GM21360 (cell line): ENCODE data around the gene PNMA8B.
"Not testable (repeated sequence)": the region's sequence is repeated elsewhere in the genome, so short reads cannot be mapped to it uniquely, and the experiment has no call there.

Experiments used
- ATAC-seq: cut with Tn5 transposase; IDR thresholded peaks from one replicate; pipeline ENCODE4 v1.9.1; 2021; ENCODE audit warnings: mild to moderate bottlenecking, moderate library complexity; ENCODE audit not compliant: unreplicated experiment

The PNMA8B gene

GRCh38 chr19:46514589-46515289 is 19.1 kb upstream of the PNMA8B start:
- ATAC-seq: no peak

GRCh38 chr19:46513461-46514236 is 18.0 kb upstream of the PNMA8B start:
- no peak for ATAC-seq

- no peak for ATAC-seq
Measured at GRCh38 chr19:46511237-46511636, 15.6 kb upstream of the PNMA8B start.

- ATAC-seq: no peak
Measured at GRCh38 chr19:46508206-46508605, 12.5 kb upstream of the PNMA8B start.

GRCh38 chr19:46503848-46504453 is 8.3 kb upstream of the PNMA8B start:
- no peak for ATAC-seq

GRCh38 chr19:46502891-46503290 is 7.2 kb upstream of the PNMA8B start:
- ATAC-seq: no peak

- no peak for ATAC-seq
Measured at GRCh38 chr19:46499692-46500091, 4.0 kb upstream of the PNMA8B start.

- no peak for ATAC-seq
Measured at GRCh38 chr19:46497773-46498172, 2.1 kb upstream of the PNMA8B start.

GRCh38 chr19:46496886-46497285 is 1.2 kb upstream of the PNMA8B start:
- not testable (repeated sequence) for ATAC-seq

GRCh38 chr19:46496304-46496703 is 637 bp upstream of the PNMA8B start:
- no peak for ATAC-seq

GRCh38 chr19:46494941-46495785 is 504 bp downstream of the PNMA8B start:
- ATAC-seq: no peak

GRCh38 chr19:46494146-46494940 is 1.3 kb downstream of the PNMA8B start:
- ATAC-seq: no peak

- ATAC-seq: no peak
Measured at GRCh38 chr19:46493236-46494145, 2.2 kb downstream of the PNMA8B start.

GRCh38 chr19:46492841-46493235 is 2.8 kb downstream of the PNMA8B start:
- no peak for ATAC-seq

- no peak for ATAC-seq
Measured at GRCh38 chr19:46491975-46492682, 3.5 kb downstream of the PNMA8B start.

- ATAC-seq: no peak
Measured at GRCh38 chr19:46490774-46491173, 4.9 kb downstream of the PNMA8B start.

GRCh38 chr19:46489445-46490272 is 6.0 kb downstream of the PNMA8B start:
- ATAC-seq: no peak

- ATAC-seq: no peak
Measured at GRCh38 chr19:46488551-46488950, 7.1 kb downstream of the PNMA8B start.
